HG03103 (cell line): ENCODE results near the gene PPP4R3A.
"Not testable (repeated sequence)": the region's sequence is repeated elsewhere in the genome, so short reads cannot be mapped to it uniquely, and the experiment has no call there.

Experiments
- ATAC-seq: cut with Tn5 transposase; IDR thresholded peaks from one replicate; pipeline ENCODE4 v1.9.1; 2021; ENCODE audit warnings: low read depth; ENCODE audit not compliant: unreplicated experiment

The PPP4R3A gene

DNA sequence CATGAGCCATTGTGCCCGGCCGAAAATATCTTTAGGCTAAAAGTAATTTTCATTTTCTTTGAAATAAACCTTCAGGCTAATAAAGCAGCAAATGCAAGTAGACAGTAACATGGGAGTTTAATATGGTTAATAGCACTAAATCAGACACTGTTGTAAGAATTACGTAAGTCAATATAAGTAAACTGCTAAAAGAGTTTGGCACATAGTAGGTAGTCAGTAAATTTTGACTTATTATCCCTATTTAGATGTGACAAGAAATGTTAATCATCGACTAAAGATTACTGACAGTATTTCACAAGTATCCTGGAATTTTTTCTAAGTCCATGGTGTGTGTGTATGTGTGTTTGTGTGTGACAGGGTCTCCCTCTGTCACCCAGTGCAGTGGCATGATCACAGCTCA, 3.9 kb downstream of the PPP4R3A start:
- no peak for ATAC-seq

DNA sequence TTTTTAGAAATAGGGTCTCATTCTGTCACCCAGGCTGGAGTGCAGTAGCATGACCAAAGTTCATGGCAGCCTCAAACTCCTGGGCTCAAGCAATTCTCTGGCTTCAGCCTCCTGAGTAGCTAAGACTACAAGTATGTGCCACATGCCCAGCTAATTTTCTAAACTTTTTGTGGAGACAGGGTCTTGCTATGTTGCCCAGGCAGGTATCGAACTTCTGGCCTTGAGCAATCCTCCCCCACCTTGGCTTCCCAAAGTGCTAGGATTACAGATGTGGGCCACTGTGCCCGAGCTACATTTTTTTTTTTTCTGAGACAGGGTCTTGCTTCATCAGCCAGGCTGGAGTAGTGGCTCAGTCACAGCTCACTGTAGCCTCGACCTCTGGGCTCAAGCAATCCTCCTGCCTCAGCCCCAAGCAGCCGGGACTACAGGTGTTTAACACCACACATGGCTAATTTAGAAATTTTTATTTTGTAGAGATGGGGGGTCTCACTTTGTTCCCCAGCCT, 7.1 kb downstream of the PPP4R3A start:
- no peak for ATAC-seq

DNA sequence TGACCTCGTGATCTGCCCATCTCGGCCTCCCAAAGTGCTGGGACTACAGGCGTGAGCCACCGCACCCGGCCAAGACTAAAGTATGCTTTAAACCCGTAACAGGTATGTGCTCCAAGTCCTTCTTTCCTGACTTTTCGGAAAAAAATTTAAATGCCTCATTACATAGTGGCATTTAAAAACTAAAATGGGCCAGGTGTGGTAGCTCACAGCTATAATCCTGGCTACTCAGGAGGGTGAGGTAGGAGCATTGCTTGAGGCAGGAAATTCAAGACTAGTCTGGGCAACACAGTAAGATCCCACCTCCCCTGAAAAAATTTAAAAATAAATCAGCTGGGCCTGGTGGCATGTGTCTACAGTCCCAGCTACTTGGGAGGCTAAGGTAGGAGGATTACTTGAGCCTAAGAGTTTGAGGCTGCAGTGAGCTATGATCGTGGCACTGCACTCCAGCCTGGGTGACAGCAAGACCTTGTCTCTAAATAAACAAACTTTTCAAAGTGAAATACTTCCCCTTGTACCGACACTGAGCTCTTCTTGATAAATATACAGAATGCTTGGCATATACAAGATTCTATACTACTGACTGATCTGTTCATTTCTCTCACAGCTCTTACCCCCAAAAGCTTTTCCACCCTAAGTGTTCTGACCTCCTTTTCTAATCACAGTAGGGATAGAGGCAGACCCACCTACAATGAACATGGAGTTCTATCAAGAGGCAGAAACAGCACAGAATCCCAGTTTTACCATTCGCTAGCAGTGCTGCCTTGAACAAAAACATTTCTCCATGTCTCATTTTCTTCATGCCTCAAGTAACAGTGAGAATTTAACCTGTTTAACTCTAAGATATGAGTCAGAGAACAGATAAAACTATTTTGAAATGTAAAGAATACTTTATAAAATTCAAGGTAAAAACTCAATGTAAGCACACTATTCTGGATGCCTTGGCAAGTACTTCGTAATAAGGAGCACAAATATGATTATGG, 7.9 kb downstream of the PPP4R3A start:
- ATAC-seq, result no peak

DNA sequence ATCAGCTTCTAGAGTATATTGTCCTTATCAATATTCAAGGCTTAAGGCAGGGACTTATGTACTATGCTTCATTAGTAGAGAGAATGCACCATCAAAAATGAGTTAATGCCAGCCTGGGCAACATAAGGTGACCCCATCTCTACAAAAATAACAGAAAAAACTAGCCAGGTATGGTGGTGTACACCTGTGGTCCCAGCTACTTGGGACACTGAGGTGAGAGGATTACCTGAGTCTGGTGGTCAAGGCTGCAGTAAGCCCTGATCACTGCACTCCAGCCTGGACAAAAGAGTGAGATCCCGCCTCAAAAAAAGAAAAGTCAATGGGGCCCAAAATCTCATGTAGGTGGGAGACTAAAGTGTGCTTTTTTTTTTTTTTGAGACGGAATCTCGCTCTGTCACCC, 8.8 kb downstream of the PPP4R3A start:
- ATAC-seq, result no peak

DNA sequence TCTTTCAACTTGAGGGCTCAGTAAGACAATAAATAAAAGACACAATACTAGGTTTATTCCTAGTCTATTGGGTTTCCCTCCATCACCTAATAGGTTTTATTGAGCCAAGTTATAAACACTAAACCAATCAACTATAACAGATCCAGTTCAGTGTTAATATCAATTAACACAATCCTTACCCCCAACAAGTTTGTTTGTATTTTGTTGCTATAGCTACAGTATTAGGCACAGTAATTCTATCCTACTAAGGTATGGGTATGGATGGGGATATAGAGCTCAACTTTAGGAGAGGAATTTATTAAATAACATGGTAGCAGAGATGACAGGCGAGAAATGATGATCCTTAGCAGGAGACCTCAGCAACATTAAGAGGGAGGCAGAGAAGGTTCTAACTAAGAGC, 13.3 kb downstream of the PPP4R3A start:
- ATAC-seq, result no peak

DNA sequence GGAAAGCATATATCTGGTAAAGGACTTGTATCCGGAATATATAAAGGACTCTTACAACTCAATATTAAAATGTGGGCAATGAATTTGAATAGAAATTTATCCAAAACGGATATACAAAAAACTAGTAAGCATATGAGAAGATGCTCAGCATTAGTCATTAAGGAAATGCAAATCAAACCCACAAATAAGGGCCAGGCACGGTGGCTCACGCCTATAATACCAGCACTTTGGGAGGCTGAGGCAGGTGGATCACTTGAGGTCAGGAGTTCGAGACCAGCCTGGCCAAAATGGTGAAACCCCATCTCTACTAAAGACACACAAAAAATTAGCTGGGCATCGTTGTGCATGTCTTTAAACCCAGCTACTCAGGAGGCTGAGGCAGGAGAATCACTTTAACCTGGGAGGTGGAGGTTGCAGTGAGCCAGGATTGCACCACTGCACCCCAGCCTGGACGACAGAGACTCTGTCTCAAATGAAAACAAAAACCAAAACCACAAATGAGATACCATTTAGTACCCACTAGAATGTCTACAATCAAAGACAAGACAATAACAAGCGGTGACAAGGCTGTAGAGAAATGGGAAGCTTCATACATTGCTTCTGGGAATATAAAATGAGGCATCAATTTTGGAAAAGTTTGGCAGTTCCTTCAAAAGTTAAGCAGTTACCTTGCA, 15.6 kb downstream of the PPP4R3A start:
- ATAC-seq, result not testable (repeated sequence)

DNA sequence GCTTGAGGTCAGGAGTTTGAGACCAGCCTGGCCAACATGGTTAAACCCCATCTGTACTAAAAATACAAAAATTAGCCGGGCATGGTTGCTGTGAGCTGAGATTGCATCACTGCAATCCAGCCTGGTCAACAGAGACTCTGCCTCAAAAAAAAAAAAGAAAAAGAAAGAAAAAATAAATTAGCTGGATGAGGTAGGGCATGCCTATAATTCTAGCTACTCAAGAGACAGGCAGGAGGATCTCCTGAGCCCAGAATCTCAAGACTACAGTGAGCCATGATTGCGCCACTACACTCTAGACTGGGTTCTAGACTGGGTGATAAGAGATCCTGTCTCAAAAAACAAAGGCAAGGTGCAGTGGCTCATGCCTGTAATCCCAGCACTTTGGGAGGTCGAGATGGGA, 16.9 kb downstream of the PPP4R3A start:
- no peak for ATAC-seq

DNA sequence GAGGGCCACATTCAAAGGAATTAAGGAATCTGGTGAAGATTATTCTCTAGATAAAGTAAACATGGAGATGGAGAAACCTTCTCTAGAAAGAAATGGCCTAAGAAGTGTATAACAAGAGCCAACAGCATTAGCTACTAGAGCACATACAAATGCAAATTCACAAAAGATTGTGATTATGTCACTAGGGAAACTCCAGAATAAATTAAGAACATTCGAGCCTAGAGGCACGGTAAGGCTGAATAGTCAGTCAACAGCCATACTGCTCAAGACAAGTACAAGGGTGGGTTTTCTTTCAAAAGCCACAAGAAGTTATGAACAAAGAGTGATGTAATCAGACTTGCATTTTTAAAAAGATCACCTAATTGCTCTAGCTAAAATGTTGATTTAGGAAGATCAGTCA, 25.4 kb downstream of the PPP4R3A start:
- ATAC-seq, result no peak

DNA sequence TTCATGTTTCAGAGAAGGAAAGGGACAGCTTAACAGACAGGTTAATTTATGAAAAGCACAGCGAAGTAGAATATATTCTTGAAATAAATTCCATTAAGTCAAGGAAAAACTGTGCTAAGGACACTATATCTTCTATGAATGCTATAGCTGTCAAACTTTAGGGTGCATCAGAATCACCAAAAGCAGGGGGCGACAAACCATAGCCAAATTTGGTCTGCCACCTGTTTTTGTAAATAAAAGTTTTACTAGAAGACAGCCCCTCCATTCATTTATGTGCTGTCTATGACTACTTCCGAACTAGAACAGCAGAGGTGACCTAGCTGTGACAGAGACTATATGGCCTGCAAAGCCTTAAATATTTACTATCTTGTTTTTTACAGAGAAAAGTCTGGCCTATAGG, 25.9 kb downstream of the PPP4R3A start:
- no peak for ATAC-seq

DNA sequence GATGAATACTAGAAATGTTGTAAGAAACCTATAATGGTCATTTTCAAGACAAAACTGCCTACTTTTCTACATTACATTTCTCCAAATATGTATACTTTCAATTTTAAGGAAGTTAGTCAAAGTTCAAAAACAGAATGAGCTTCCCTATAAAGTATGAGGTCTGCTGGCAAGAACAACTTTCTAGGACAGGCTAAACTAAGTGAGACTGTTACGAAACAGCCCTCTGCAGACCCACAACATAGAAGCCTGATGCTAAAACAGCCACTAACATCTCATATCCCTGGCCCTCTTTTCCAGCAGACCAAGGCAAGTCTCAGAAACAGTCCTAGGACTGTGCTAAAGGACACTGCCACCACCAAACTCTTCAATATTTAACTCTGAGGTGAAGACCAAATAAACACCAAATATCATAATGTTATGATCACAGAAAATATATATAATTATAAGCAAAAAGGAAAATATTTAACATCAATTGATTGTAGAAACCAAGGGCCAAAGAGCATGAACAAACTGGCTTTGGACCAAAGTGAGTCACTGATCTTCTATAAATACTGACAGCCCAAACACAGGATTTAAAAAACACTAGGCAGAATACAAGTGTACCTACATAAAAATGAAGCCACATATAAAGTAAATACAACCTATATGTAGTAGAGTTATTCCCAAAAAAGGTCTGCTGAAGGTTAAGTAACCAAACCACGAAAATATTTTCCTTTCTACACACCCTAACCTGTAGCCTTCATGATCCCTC, 27.7 kb downstream of the PPP4R3A start:
- ATAC-seq, result no peak

DNA sequence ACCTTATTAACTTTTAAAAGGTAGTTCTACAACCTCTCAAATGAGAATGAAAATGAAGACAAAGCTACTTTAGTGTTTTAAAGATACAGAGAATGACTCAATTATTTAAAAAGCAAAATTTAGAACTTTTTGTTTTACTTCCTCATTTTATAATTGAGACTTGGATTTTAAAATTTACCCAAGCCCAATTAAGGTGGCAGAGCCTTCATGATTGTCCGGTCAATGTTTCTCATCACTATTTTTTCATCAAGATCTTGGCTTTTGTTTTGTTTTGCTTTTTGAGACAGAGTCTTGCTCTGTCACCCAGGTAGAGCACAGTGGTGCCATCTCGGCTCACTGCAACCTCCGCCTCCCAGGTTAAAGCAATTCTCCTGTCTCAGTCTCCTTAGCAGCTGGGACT, 32.7 kb downstream of the PPP4R3A start:
- ATAC-seq, result no peak

DNA sequence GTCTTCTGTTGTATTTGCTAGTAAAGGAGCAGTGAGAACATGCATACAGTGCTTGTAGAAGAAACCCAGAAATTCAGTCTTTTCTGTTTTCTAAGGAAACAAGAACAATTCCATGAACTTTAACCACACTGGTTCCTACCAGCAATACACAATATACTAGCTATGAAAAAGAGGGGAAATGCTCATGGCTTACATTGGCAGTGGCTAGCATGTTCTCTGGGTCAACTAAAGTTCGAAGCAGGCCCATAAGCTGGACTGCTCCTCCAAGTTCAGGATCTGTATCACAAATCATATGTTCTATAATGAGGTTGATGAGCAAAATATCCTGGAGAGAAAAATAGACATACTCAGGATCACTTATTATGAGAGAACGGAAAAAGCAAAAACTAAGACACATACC, 37.1 kb downstream of the PPP4R3A start:
- no peak for ATAC-seq

DNA sequence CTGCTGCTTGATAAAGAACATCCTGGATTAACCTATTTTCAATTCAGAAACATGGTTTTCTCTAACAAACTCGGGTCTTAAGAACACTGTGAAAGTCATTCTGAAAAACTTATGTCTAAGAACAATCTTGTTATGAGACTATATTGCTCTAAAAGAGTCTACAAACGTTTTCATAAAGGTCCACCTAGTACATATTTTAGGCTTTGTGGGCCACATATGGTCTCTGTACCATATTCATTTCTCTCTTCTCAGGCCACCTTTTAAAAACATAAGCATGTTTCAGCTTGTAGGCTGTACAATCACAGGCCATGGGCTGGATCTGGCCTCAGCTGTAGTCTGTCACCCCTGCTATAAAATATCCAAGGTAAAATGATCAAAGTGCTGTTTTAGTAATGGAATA, 39.9 kb downstream of the PPP4R3A start:
- no peak for ATAC-seq

DNA sequence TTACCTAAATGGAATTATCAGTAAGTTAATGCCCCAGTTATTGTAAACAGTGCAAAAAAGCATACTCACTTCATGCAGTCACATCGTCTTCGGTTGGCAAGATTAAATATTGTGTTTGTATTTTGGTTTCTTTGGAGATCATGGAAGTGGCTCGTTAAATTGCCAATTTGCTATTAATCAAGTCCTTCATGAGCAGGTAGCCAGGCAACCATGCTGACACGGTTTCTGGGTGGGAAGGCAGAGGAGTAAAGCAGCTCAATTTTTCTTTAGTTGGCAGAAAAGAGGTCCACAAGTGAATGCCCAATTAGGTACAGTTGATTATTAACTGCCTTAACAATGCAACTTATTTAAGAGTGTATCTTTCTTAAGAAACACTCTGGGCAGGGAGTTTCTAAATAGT, 43.9 kb downstream of the PPP4R3A start:
- no peak for ATAC-seq

DNA sequence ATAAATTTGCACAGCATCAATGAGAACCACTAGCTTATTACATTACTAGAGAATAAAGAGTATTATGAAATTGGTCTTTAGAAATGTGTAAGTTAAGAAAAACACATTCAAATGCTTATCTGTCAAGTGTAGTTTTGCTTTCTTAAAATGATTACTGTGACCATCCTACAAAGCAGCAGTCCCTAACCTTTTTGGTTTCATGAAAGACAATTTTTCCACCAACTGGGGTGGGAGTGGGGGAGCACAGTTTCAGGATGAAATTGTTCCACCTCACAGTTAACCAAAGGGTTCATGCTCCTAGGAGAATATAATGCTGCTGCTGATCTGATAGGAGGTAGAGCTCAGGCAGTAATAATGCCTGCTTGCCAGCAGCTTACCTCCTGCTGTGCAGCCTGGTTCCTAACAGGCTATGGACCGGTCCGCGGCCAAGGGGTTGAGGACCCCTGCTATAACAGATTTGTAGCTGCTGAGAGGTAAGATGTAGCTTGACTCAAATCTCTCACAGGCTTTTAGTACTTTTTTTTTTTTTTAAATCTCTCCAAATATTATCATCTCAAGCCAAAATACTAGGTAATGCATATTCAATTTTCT, 45.4 kb downstream of the PPP4R3A start:
- no peak for ATAC-seq

DNA sequence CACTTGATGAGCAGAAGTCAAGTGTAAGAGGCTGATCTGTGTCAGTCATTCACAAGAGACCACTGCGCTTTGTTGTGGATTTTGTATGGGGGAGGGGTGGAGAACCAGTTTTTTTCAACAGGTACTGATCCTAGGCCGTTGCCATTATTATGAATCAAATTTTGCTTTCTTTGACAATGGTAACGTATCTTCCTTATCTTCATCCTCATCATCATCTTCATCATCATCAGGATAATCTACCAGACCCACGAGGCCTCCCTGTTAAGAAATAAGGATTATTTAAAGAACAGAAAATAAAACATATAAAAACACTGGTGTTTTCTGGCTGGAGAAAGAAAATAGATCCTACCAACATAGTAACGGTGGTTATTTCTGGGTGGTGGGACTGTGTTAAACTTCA, 51.5 kb downstream of the PPP4R3A start:
- no peak for ATAC-seq

DNA sequence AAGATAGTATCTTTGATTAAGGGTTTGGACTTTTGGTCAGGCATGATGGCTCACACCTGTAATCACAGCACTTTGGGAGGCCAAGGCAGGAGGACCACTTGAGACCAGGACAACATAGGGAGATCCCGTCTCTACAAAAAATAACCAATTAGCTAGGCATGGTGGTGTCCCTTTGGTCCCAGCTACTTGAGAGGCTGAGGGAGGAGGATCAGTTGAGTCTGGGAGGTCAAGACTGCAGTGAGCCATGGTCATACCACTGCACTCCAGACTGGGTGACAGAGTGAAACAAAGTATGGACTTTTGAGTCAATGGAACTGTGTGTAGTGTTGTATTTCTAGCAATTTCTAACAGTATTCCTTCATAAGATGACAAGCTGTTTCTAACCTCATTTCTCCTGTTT, 53.8 kb downstream of the PPP4R3A start:
- ATAC-seq, result no peak

DNA sequence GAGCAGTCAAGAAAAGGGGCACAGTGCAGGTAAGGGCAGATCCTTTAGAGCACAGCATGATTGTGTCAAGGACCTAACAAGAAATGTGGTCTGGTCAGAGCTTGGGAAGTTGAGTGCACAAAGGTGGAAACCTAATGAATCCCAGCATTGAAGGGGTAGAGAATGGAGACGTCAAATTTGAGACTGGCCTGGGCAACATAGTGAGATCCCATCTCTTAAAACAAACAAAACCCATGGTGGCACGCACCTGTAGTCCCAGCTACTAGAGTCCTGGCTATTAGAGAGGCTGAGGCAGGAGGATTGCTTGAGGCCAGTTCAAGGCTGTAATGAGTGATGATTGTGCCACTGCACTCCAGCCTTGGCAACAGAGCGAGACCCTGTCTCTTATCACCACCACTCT, 55.5 kb downstream of the PPP4R3A start:
- no peak for ATAC-seq

DNA sequence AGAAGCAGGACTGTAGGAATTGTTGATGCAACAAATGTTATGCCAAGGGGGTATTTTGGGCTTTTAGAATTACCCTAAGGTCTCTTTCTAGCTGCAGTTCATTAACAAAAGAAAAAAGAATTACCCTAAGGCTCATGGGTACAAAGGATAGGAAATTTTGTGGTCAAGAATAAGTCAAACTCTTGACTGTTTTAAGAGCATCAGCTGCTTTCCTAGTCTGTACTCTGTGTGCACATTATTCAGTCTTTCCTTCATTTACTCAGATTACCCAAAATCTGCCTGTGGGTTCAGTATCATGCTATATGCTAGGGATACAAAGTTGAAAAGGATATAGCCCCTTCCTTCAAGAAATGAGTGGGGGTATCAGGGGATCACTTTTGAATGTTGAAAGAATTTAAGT, 56.0 kb downstream of the PPP4R3A start:
- ATAC-seq, result no peak

DNA sequence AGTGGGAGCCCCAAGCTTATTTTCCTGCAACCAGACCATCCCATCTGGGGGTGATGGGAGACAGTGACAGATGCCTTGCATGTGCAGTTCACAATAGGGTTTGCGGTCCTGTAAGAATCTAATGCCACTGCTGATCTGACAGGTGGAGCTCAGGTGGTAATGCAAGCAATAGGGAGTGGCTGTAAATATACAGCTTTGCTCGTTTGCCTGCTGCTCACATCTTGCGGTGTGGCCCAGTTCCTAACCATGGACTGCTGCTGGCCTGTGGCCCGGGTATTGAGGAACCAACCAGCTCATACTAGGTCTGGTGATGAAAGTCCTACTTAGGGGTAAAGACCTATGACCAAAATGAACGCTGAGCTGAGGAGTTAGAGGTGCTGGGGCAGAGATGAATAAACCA, 56.4 kb downstream of the PPP4R3A start:
- no peak for ATAC-seq
